Measurements from ENCODE around the gene KIAA0319L.

Gene KIAA0319L

DNA sequence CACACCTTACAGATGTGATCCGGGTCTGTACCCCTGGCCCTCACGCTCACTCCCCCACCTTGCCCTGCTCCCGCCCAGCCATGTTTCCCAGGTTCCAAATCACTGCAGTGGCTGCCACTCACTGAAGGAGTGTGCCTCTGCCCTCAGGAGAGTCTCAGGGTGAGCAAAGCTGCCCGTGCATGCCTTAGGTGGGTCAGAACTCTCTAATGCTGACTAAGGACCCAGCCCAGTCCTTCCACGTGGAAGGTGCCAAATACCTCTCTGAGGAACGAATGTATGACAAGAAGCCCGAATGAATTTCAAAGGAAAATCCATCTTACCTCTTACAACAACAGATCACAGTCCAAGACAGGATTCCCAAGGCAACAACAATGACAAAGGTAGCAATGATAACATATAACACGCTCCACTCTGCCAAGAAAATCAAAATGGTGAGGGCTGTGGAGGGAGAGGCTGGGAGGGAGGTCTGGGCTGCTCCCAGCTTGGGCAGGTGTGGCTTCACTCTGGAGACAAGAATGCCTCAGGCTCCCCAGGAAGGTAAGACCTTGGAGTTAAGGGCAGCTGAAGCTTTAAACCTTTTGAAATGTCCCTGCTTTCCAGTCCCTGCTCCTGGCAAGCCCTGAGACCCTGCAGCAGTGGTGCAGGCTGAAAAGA, 115.2 kb downstream of the KIAA0319L start:
- no peak overlapping the region for H2BK120ac ChIP-seq (ENCODE audit: low read depth, low read length)
- no peaks in the 10 kb centered on the region for H3K4me1 ChIP-seq (ENCODE audit: control insufficient read depth, insufficient read depth, low read depth, low read length)
- H4K91ac ChIP-seq (ENCODE audit: low read length): no peak overlapping the region
- no peak overlapping the region for H2AFZ ChIP-seq (ENCODE audit: low read depth, low read length)
- H2AK5ac ChIP-seq (ENCODE audit: low read length, severe bottlenecking): no peak overlapping the region
- no peak overlapping the region for H2BK12ac ChIP-seq (ENCODE audit: low read length in 2 of 2)
- no peak overlapping the region for H2BK15ac ChIP-seq (ENCODE audit: low read depth, poor library complexity, severe bottlenecking)
- H3K23ac ChIP-seq (ENCODE audit: low read length in 2 of 2): no peak overlapping the region
- H2BK5ac ChIP-seq (ENCODE audit: low read depth, low read length, poor library complexity, severe bottlenecking): no peak overlapping the region
- H3K4me2 ChIP-seq (ENCODE audit: low read length, poor library complexity, severe bottlenecking): no peak overlapping the region
- peaks cover 23% of the 10 kb centered on the region for H3K79me1 ChIP-seq (replicated peaks; ENCODE audit: low read length, poor library complexity, severe bottlenecking)
- H3K36me3 ChIP-seq (ENCODE audit: control insufficient read depth in 1 of 2, insufficient read depth in 2 of 2, low read depth in 1 of 2, low read length in 2 of 2): peaks cover 52 to 77% of the 10 kb centered on the region in 2 experiments
- H3K9me3 ChIP-seq (ENCODE audit: control insufficient read depth, low read length): no peaks in the 10 kb centered on the region
- H3K4ac ChIP-seq (ENCODE audit: low read depth in 1 of 2, low read length in 2 of 2): no peak overlapping the region
- no peak overlapping the region for H3K27ac ChIP-seq (ENCODE audit: low read length, poor library complexity, severe bottlenecking)
- no peak overlapping the region for H3K4me3 ChIP-seq (ENCODE audit: insufficient read depth in 1 of 2, low read depth in 1 of 2, low read length in 2 of 2)
- no peak overlapping the region for H3K9ac ChIP-seq (ENCODE audit: low read length)
- no peak overlapping the region for H3K14ac ChIP-seq (ENCODE audit: low read length in 2 of 2)
- H3K18ac ChIP-seq (ENCODE audit: low read depth in 1 of 2, low read length in 2 of 2): no peak overlapping the region
- no peaks in the 10 kb centered on the region for H3K27me3 ChIP-seq (ENCODE audit: control insufficient read depth in 1 of 2, insufficient read depth in 1 of 2, low read length in 2 of 2)
- no peak for DNase-seq
- H4K8ac ChIP-seq (ENCODE audit: low read length): no peak overlapping the region
- WGBS: 93% methylated on average over 8 of the region's 8 CpGs

DNA sequence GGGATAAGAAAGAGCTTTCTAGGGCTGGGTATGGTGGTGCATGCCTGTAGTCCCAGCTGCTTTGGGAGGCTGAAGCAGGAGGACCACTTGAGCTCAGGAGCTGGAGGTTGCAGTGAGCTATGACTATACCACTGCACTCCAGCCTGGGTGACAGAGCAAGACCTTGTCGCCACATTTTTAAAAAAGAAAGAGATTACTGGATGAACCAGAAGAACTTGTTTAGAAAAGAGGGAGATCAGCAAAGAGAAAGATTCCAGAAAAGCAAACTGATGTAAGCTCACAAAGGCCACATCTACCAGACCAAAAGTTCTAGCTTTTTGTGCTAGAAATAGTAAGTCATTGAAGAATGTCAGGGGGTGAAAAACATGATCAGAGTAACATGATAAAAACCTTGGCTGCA, 117.6 kb downstream of the KIAA0319L start:
- Histone ChIP-seq H3K9ac (ENCODE audit: low read length) (no peak overlapping the region), H2BK120ac (ENCODE audit: low read depth, low read length) (no peak overlapping the region), H3K4me1 (ENCODE audit: control insufficient read depth, insufficient read depth, low read depth, low read length) (no peaks in the 10 kb centered on the region), H3K79me1 (replicated peaks; ENCODE audit: low read length, poor library complexity, severe bottlenecking) (peaks cover 17% of the 10 kb centered on the region), H2AK5ac (ENCODE audit: low read length, severe bottlenecking) (no peak overlapping the region), H3K4ac (ENCODE audit: low read depth in 1 of 2, low read length in 2 of 2) (no peak overlapping the region), H2BK12ac (ENCODE audit: low read length in 2 of 2) (no peak overlapping the region), H3K14ac (ENCODE audit: low read length in 2 of 2) (no peak overlapping the region), H3K27ac (ENCODE audit: low read length, poor library complexity, severe bottlenecking) (no peak overlapping the region), H2AFZ (ENCODE audit: low read depth, low read length) (no peak overlapping the region), H3K18ac (ENCODE audit: low read depth in 1 of 2, low read length in 2 of 2) (no peak overlapping the region), H3K9me3 (ENCODE audit: control insufficient read depth, low read length) (no peaks in the 10 kb centered on the region), H2BK5ac (ENCODE audit: low read depth, low read length, poor library complexity, severe bottlenecking) (no peak overlapping the region), H4K91ac (ENCODE audit: low read length) (no peak overlapping the region), H3K4me2 (ENCODE audit: low read length, poor library complexity, severe bottlenecking) (no peak overlapping the region), H3K36me3 (ENCODE audit: control insufficient read depth in 1 of 2, insufficient read depth in 2 of 2, low read depth in 1 of 2, low read length in 2 of 2) (peaks cover 69 to 79% of the 10 kb centered on the region in 2 experiments), H4K8ac (ENCODE audit: low read length) (no peak overlapping the region), H2BK15ac (ENCODE audit: low read depth, poor library complexity, severe bottlenecking) (no peak overlapping the region), H3K4me3 (ENCODE audit: insufficient read depth in 1 of 2, low read depth in 1 of 2, low read length in 2 of 2) (no peak overlapping the region), H3K27me3 (ENCODE audit: control insufficient read depth in 1 of 2, insufficient read depth in 1 of 2, low read length in 2 of 2) (no peaks in the 10 kb centered on the region), H3K23ac (ENCODE audit: low read length in 2 of 2) (no peak overlapping the region)
- no peak for DNase-seq
- 93% methylated on average over 1 of the region's 1 CpG for WGBS

DNA sequence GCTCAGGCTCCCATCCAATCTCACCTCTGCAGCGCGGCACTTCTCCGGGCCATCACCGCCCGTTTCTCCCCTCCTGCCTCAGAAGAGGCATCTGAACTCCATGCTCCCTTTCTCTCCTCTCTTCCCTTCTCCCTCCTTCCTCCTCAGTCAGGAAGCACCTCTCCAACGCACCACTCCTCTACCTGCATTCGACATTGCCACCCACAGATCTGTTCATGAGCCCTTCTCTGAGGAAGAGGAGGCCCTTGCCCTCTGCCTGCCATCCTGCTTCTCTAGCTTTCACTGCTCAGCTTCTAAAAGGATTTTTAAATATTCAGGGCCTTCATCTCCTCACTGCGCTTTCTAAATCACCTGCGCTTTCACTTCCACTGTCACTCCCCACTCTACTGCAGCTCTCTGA, 120.0 kb downstream of the KIAA0319L start:
- H2AFZ ChIP-seq (ENCODE audit: low read depth, low read length): no peak overlapping the region
- H3K14ac ChIP-seq (ENCODE audit: low read length in 2 of 2): no peak overlapping the region
- no peak overlapping the region for H3K4ac ChIP-seq (ENCODE audit: low read depth in 1 of 2, low read length in 2 of 2)
- peaks cover 21% of the 10 kb centered on the region for H3K79me1 ChIP-seq (replicated peaks; ENCODE audit: low read length, poor library complexity, severe bottlenecking)
- H2AK5ac ChIP-seq (ENCODE audit: low read length, severe bottlenecking): no peak overlapping the region
- no peak overlapping the region for H2BK12ac ChIP-seq (ENCODE audit: low read length in 2 of 2)
- H3K9me3 ChIP-seq (ENCODE audit: control insufficient read depth, low read length): no peaks in the 10 kb centered on the region
- 95% methylated on average over 9 of the region's 9 CpGs for WGBS
- no peak overlapping the region for H3K4me2 ChIP-seq (ENCODE audit: low read length, poor library complexity, severe bottlenecking)
- no peak overlapping the region for H3K27ac ChIP-seq (ENCODE audit: low read length, poor library complexity, severe bottlenecking)
- no peak overlapping the region for H4K8ac ChIP-seq (ENCODE audit: low read length)
- H3K18ac ChIP-seq (ENCODE audit: low read depth in 1 of 2, low read length in 2 of 2): no peak overlapping the region
- H2BK15ac ChIP-seq (ENCODE audit: low read depth, poor library complexity, severe bottlenecking): no peak overlapping the region
- no peak overlapping the region for H4K91ac ChIP-seq (ENCODE audit: low read length)
- no peaks in the 10 kb centered on the region for H3K27me3 ChIP-seq (ENCODE audit: control insufficient read depth in 1 of 2, insufficient read depth in 1 of 2, low read length in 2 of 2)
- peaks cover 79% of the 10 kb centered on the region in 2 experiments for H3K36me3 ChIP-seq (ENCODE audit: control insufficient read depth in 1 of 2, insufficient read depth in 2 of 2, low read depth in 1 of 2, low read length in 2 of 2)
- no peak overlapping the region for H2BK5ac ChIP-seq (ENCODE audit: low read depth, low read length, poor library complexity, severe bottlenecking)
- no peak overlapping the region for H3K4me3 ChIP-seq (ENCODE audit: insufficient read depth in 1 of 2, low read depth in 1 of 2, low read length in 2 of 2)
- no peaks in the 10 kb centered on the region for H3K4me1 ChIP-seq (ENCODE audit: control insufficient read depth, insufficient read depth, low read depth, low read length)
- no peak for DNase-seq
- H2BK120ac ChIP-seq (ENCODE audit: low read depth, low read length): no peak overlapping the region
- H3K9ac ChIP-seq (ENCODE audit: low read length): no peak overlapping the region
- no peak overlapping the region for H3K23ac ChIP-seq (ENCODE audit: low read length in 2 of 2)

DNA sequence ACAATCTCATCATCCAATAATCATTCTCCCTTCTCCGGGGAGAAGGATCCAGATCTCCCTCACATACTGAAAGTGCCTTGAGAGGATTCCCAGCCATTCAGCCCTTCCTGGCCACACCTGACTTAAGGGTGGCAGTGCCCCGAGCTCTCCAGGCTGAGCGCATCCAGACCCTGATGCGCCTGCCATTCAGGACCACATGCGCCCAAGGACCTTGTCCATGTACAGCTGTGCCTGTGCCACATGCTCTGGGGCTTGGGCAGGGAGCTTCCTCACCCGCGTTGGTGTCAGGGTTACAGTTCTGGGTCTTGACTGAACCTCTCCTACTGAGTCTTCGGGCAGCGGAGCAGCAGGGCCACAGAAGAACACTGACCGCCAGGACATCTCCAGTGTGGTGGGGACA, 121.1 kb downstream of the KIAA0319L start:
- H3K27ac ChIP-seq (ENCODE audit: low read length, poor library complexity, severe bottlenecking): no peak overlapping the region
- H2AK5ac ChIP-seq (ENCODE audit: low read length, severe bottlenecking): no peak overlapping the region

More for the DNA sequence above, 121.1 kb downstream of the KIAA0319L start:
- Histone ChIP-seq H3K9me3 (ENCODE audit: control insufficient read depth, low read length) (no peaks in the 10 kb centered on the region), H2AFZ (ENCODE audit: low read depth, low read length) (no peak overlapping the region), H3K36me3 (ENCODE audit: control insufficient read depth in 1 of 2, insufficient read depth in 2 of 2, low read depth in 1 of 2, low read length in 2 of 2) (peaks cover 73 to 75% of the 10 kb centered on the region in 2 experiments), H2BK12ac (ENCODE audit: low read length in 2 of 2) (no peak overlapping the region), H3K9ac (ENCODE audit: low read length) (no peak overlapping the region), H2BK120ac (ENCODE audit: low read depth, low read length) (no peak overlapping the region), H2BK15ac (ENCODE audit: low read depth, poor library complexity, severe bottlenecking) (no peak overlapping the region), H3K4me2 (ENCODE audit: low read length, poor library complexity, severe bottlenecking) (no peak overlapping the region), H3K4me1 (ENCODE audit: control insufficient read depth, insufficient read depth, low read depth, low read length) (no peaks in the 10 kb centered on the region), H3K18ac (ENCODE audit: low read depth in 1 of 2, low read length in 2 of 2) (no peak overlapping the region), H3K27me3 (ENCODE audit: control insufficient read depth in 1 of 2, insufficient read depth in 1 of 2, low read length in 2 of 2) (no peaks in the 10 kb centered on the region), H2BK5ac (ENCODE audit: low read depth, low read length, poor library complexity, severe bottlenecking) (no peak overlapping the region), H4K91ac (ENCODE audit: low read length) (peak overlapping the region; percentile 12), H3K14ac (ENCODE audit: low read length in 2 of 2) (no peak overlapping the region), H4K8ac (ENCODE audit: low read length) (no peak overlapping the region), H3K4ac (ENCODE audit: low read depth in 1 of 2, low read length in 2 of 2) (no peak overlapping the region), H3K4me3 (ENCODE audit: insufficient read depth in 1 of 2, low read depth in 1 of 2, low read length in 2 of 2) (no peak overlapping the region), H3K23ac (ENCODE audit: low read length in 2 of 2) (no peak overlapping the region), H3K79me1 (replicated peaks; ENCODE audit: low read length, poor library complexity, severe bottlenecking) (peaks cover 19% of the 10 kb centered on the region)
- DNase-seq: no peak
- 98% methylated on average over 10 of the region's 10 CpGs for WGBS

Data from mesenchymal stem cell (in vitro differentiated cells and primary cell).